HG03558 (cell line): ENCODE measurements around the gene ST8SIA5.

Experiments used
- ATAC-seq: cut with Tn5 transposase; IDR thresholded peaks from one replicate; pipeline ENCODE4 v1.9.1; 2021; ENCODE audit warnings: moderate number of reproducible peaks; ENCODE audit not compliant: unreplicated experiment; ENCODE audit errors: extremely low read depth

ST8SIA5 gene

DNA sequence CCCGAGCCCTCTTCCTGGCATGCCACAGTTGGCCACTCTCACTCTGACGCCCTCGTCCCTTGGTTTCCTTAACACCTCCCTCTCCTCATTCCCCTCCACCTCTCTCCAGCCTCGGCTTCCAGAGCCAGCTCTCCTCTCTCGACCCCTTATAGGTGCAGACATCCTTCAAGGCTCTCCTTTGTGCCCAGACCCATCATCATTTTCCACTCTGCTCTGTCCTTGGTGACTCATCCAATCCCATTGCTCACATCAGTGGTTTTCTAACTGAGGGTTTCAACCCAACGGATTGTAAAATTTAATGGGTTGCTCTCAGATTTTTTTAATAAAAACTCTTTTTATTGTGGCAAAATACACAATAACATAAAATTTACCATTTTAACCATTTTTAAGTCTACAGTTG lies 6.2 kb downstream of the ST8SIA5 start:
- ATAC-seq: no peak

DNA sequence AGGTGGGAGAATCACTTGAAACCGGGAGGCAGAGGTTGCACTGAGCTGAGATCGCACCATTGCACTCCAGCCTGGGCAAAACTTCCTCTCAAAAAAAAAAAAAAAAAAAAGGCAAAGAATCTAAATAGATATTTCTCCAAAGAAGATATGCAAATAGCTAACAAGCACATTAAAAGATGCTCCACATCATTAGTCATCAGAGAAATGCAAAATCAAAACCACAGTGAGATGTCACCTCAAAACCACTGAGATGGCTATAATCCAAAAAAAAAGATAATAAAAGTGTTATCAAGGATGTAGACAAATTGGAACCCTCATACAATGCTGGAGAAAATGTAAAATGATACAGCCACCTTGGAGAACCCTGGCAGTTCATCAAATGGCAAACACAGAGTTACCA lies 8.4 kb downstream of the ST8SIA5 start:
- no peak for ATAC-seq

DNA sequence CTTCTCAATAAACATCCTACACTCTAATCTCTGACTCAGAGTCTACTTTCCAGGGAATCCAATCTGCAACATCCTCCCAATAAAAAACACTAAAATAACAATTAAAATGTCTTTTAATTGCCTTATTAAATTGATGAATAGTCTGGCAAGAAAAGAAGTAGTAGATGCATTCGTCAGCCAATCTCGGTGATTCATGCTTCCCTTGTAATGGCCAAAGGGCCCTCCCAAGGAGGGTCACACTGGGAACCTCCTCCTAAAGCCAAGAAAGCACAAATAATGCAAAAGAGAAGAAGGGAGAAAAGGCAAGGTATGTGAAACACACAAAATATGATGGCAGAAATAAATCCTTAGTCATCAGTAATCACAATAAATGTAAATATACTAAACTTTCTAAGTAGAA lies 16.8 kb downstream of the ST8SIA5 start:
- ATAC-seq: no peak

DNA sequence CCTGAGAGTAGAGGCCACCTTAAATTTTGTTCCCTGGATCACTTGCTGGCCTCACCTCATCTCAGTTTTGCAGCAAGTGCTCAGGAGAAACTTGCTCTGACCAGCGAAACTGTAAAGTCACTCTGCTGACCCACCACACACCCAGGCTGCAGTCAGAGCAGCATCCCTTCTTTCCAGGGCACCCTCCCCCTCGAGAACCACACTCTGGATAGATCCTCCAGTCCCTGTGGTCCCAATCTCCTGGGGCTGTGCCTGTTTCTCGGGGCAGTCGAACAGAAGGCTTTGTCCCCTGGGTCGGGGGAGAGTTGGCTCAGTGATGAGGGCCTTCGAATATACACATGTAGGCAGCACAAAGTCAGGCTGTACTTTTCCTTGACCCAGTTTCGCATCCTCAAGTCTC lies 18.4 kb downstream of the ST8SIA5 start:
- ATAC-seq: no peak

DNA sequence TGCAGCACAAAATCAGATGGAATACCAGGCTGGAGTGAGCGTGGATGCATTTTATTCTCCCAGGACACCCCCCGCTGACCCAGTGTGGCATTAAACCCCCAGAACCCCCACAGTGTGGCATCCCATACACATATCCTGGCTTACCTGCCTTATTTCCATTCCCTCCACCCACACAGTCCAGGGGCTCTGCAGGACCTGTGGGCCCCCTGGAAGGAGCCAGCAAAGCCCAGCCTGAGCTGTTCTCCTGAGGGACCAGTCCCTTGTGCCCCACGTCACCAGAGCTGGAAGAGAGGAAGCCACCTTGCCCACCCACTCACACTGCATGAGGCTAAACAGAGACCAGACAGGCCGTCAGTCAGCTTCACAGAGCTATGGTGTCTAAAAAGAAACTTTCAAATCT lies 20.1 kb downstream of the ST8SIA5 start:
- ATAC-seq: no peak

DNA sequence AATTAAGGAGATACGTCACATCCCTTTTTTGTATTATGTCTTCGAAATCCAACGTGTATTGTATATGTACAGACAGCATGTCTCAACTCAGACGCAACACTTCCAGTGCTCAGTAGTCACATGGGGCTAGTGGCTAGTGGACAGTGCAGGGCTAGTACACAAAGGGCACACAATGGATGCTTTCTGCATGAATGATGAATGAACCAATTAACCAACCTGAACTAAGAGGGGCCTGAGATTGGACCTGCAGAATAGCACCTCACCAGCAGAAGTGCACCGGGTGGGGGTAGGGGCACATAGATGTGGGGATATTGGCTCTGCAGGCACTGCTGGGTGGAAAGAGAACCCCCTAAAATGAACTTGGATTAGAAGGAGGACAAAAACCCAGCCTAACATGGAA lies 20.7 kb downstream of the ST8SIA5 start:
- no peak for ATAC-seq

DNA sequence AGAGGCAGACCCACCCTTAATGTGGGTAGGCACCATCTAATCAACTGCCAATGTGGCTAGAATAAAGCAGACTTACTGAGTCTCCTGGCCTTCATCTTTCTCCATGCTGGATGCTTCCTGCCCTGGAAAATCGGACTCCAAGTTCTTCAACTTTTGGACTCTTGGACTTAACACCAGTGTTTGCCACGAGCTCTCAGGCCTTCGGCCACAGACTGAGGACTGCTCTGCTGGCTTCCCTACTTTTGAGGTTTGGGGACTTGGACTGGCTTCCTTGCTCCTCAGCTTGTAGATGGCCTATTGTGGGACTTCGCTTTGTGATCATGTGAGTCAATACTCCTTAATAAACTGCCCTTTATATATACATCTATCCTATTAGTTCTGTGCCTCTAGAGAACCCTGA lies 21.9 kb downstream of the ST8SIA5 start:
- no peak for ATAC-seq

DNA sequence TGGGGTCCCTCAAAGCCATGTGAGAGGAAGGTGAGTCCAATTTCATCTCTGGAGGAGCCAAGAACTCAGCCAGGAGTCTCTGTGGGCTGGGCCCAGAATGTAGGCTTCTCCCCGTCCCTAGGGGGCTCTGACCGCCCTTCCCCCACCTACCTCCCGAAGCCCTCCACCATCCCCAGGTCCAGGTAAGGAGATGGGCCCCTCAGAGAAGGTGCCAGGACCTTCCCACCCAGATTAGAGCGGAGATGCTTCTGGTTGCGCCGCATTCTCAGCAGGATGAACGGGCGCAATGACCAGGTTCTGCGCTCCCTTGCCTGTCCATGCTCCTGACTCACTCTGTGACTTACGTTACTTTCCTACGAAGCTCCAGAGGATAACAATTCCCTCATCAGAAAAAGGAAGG lies 23.0 kb downstream of the ST8SIA5 start:
- ATAC-seq: no peak

DNA sequence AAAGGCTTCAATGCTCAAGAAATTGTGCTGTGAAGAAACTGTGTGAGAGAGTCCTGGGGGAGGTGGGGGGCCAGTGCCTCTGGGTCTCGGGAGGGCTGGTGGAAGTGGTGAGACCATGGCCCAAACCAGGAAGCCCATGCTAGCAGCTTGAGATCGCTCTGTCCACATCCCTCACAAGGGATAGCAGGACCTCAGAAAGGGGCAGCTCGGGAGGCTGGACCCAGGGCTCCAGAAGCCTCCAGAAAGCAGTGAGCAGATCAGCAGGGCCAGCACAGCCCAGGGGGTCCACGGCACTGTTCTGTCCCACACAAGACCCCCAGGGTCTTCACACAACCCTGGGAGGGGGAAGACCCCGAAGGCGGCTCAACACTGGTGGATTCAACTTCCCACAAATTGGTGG lies 24.1 kb downstream of the ST8SIA5 start:
- no peak for ATAC-seq

DNA sequence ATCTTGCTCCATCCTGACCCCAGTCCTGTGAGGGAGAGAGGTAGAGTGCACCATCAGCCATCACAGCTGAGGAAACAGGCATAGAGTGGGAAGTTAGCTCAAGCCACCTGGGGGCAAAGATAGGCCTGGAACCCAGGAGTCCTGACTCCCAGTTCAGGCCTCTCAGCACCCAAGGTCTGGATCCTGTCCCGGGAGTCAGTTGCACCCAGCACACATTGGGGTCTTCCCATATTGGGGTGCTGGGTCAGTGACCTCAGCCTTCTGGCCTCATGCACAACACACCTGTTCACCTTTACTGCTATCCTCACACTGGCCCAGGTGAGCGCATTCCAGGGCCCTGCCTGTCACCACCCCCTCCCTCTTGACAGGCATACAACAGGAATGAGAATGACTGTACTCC lies 24.7 kb downstream of the ST8SIA5 start:
- ATAC-seq: no peak

DNA sequence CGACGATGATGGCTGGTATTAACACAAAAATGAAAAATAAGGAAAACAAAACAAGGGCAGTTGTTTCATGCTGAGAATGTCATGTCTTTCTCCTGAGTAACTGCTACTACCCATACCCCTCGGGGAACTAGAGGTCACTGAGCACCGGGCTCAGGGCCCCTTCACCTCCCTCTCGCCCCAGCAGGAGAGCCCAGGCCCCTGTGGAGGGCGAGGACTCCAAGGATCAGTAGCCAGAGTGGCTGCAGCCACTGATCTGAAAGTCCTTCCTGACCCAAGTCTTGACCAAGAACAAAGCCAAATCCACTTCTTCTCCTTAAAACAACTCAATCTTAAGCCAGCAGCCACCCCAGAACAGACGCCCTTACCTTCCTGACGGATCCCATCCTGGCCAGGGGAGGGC lies 25.5 kb downstream of the ST8SIA5 start:
- no peak for ATAC-seq

DNA sequence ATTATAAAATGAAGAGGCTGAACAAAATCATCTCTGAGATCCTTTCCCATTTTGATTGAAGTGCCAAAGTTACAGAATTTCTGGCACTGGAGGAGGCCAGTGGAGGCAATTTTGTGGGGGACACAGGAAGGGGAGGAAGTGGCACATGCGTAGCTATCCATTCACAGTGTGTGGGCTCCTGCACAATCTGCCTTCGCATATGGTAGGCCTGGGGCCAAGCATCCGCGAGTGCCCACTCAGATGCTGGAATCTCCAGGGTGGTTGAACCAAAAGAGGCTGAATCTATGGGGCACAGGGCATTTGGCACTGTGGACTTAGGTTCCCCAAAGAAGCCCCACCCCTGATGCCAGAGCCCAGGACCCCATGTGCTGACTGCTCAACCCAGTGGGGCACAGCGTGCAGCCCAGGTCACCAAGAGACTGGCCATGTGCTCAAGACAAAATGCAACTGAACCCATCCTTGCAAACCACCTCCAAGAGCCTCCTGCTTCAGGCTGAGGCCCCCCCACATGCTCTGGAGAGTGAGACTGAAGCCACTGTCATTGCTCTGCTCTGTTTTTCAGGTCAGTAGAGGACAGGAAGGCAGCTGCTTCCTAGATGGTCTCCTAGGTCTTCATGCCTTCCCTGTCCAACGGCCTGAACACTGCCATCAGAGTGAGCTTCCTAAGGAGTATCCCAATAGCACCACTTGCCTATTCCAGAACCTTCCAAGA lies 28.5 kb downstream of the ST8SIA5 start:
- no peak for ATAC-seq

DNA sequence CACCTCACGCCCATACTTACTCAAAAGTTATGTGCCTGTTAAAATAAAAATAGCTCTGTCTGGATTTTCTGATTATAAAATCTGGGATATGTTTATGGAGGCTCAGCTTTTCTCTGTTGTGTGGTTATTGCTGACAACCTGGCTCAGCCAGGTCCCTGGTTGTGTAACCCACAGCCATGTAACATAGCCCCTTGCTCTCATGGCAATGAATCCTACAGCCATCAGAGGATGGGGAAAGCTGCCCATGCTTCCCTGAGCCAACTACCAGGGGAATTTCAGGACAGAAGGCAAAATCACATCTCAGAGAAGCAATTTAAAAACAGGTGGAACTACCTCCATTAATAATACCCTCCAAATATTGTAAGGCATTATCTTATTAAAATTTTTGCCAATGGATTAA lies 29.7 kb downstream of the ST8SIA5 start:
- no peak for ATAC-seq

DNA sequence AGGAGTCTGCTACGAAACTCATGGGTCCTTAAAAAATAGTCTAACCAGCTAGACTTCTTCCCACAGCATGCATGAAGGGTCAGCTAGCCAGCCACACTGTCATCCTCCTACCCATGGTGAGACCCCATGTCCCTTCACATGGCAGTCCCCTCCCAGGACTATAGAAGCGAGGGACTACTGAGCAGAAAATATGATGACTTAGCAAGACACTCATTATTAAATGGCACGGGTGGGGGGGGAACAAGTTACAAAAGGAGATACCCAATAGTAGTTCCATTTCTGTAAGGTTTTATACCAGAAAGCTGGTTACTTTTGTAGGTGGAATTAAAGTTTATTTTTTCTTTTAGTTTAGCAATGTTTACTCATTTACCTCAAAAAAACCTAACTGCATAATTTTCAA lies 31.5 kb downstream of the ST8SIA5 start:
- ATAC-seq: no peak

DNA sequence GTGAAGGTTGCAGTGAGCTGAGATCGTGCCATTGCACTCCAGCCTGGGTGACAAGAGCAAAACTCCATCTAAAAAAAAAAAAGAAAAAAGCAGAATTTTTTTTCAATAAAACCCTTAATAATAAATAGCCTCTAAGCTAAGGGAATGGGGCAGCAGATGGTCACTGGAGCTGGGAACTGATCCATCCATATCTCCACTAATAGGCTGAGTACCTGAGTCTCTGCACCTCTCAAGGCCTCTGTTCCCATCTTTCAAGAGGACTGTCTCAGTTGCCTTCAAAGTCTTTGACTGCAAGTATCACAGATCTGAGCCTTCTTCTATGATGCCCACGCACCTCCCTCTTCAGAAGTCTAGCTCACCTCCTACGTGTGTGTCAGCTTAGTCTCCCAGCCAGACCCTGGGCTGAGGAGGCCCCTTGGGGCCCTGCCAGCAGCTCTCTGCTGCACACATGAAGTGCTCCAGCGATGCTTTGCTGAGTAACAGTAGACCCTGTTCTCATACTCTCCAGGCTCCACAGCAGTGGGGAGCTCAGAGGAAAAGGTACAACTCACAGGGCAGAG lies 32.9 kb downstream of the ST8SIA5 start:
- ATAC-seq: no peak

DNA sequence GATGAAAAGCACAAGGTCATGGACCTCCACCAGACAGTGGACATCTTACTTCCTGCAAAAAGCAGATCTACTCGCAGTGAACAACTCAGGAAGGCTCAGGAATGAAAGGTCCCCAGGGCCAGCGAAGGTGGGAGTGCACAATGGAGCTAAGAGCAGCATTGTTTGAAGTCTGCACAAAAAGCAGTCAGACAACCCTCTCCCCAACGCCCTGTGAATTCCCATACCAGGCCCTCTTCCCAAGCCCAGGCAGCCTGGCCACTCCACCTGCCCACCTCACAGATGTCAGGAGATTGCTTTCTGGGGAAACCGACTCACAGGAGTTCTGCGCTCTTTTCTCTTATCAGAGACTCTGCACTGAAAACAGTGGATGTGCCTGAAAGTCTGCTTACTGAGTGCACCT lies 34.8 kb downstream of the ST8SIA5 start:
- ATAC-seq: no peak

DNA sequence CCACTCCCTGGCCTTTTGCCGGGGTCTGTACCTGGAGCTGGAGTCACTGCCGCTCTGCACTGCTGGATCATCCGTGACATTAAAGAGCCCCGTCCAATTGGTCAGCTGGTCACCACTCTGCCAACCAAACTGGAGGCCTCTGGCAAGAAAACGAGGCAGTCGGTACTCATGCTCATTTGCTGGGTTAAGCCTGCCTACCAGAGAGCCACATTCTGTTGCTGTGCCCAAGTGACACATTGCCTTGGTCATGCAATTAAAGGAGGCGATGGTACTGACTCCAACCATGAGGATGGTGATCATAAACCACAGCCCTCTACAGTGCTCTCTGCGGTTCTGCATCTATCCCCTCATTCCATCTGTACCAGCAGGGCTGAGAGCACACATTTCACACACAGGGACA lies 35.5 kb downstream of the ST8SIA5 start:
- ATAC-seq: no peak

DNA sequence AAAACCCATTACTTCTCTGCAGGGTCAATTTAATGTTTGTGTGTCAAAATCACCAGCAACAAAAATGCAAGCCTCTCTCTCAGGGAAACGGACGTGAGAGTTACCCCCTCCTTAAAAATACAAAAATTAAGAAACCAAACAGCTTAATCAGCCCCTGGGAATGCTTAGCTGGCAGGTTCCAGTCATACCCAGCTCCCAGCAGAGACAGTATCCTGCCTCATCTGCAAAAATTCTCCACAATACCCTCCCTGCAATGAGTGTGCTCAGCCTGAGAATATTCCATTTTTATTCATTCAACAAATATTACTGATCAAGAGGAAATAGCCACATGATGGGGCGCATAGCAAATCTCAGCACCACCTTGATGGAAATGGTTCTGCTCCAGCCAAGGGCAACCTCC lies 36.3 kb downstream of the ST8SIA5 start:
- no peak for ATAC-seq

DNA sequence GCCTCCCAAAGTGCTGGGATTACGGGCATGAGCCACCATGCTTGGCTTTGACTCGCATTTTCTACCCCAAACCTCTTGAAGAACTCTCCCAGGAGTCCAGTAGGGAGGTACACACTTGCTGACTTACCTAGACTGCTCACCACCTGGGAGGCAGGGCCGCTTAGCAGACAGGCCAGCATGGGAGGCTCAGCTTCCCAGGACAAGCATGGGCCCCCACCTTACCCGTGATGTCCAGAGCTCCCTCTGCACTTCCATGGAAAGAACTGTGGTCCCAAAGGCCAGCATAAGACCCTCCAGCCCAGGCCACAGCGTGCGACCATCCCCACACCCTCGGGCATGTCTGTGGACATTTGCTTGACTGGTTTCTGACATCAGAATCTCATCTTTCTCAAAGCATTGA lies 36.8 kb downstream of the ST8SIA5 start:
- ATAC-seq: no peak

DNA sequence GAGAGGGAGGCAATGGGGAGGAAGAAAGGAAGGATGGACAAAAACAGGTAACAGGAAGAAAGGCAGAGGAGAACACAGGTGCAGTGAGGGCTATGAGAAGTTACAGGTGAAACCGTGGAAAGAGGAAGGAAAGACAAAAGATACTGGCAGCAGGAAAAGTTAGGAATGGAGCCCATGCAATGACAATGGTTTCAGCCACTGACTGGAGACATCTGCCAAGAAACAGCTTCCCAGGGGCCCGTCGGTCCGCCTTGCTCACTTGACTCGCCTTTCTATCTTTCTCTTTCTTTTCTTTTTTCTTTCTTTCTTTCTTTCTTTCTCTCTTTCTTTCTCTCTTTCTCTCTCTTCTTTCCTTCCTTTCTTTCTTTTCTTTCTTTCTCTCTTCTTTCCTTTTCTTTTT lies 37.5 kb downstream of the ST8SIA5 start:
- no peak for ATAC-seq

DNA sequence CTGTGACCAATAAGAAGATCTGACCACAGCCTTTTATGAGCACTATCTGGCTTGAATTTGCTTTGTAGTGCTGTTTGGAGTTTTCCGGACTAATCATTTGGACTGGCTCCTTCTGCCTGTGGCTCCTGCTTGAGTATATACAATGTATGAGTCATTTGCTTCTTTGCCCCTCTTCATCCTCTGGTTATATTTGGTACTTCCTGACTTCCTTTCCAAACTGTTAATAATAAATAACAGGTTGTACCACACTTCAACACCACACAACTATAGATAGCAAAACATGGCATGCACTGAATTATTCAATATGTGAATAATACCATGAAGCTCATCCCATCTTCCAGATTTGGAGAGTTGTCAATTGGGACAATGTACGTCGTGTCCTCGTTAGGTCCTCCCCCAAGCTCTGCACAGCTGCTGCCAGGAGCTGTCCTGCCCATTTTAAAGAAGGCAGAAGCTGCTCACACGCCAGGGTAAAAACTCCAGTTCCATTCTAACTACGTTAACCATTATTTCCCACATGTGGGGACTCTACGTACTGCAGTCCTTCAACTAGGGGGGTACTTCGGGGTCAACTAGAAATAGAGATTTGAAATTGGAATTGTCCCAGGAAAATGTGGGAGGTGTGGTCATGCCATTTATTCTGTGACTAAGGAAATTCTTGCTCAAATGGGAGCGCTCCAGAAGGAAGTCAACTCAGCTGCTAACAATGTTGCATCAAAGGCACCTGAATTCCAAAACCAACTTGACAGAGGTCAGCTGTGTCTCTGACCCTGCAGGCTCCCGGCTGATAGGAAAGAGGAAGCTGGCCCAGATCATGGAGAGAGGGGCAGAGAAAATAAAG lies 38.1 kb downstream of the ST8SIA5 start:
- no peak for ATAC-seq

DNA sequence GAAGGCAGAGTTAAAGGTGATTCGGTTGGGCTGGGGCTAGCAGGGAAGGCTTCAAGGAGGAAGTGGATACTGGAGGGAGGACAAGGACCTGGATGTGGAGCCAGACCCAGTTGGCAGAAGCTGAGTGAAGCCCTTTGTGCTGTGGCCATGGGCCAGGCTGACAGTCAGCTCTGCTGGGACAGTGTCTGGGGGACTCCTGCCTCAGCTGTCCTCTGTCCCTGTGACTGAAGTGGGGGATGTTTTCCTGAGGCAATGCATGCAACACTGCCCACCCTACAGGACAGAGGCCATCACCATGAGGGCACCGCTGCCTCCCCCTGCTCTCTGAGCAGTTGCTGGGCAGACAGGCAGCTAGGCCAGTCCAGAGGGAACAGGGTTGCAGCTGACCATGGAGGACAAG lies 40.0 kb downstream of the ST8SIA5 start:
- no peak for ATAC-seq
